GM23338 (cell line): ENCODE data around the gene PTOV1. TPM values are rescaled to one million over a fixed set of nuclear protein-coding genes. Genes with fewer than 3 reads are reported as not detected.
A peak's percentile ranks its signal among the peaks of the same experiment; 100 is the strongest.

Experiments used
- ATAC-seq: fragments of 200-7000 bp; cut with Tn5 transposase; 3 replicates; pipeline ENCODE4 v1.9.1; 2020
- DNase-seq: peaks from one replicate; pipeline ENCODE4 v3.0.0-alpha.2; 2015; ENCODE audit warnings: low spot score
- H2AFZ ChIP-seq: fragments of 200-600 bp; sonication (generic); 2 replicates; pipeline ENCODE4 v1.8.0; 2016; ENCODE audit warnings: antibody characterized with exemption, mild to moderate bottlenecking, moderate library complexity
- H3F3A ChIP-seq: fragments of 200-600 bp; sonication (generic); replicated peaks from 2 replicates; pipeline ENCODE4 v1.8.0; 2017; ENCODE audit warnings: antibody characterized with exemption, mixed run types, low read depth
- H3K27ac ChIP-seq: fragments of 200-600 bp; sonication (generic); 2 replicates; pipeline ENCODE4 v1.6.1; 2016; ENCODE audit warnings: low read depth
- H3K27me3 ChIP-seq: fragments of 200-600 bp; sonication (generic); 2 replicates; pipeline ENCODE4 v1.8.0; 2016; ENCODE audit warnings: mild to moderate bottlenecking, mixed run types, moderate library complexity; ENCODE audit not compliant: insufficient read depth
- H3K36me3 ChIP-seq: fragments of 200-600 bp; sonication (generic); 2 replicates; pipeline ENCODE4 v1.8.0; 2016; ENCODE audit warnings: mild to moderate bottlenecking; ENCODE audit not compliant: insufficient read depth
- H3K4me1 ChIP-seq: fragments of 200-600 bp; sonication (generic); 2 replicates; pipeline ENCODE4 v1.8.0; 2016; ENCODE audit warnings: mild to moderate bottlenecking, moderate library complexity; ENCODE audit not compliant: insufficient read depth
- H3K4me2 ChIP-seq: fragments of 200-600 bp; sonication (generic); 2 replicates; pipeline ENCODE4 v1.7.1; 2017; ENCODE audit warnings: mixed run types
- H3K4me3 ChIP-seq: fragments of 200-600 bp; sonication (generic); 2 replicates; pipeline ENCODE4 v1.6.1; 2016; ENCODE audit warnings: mixed run types
- H3K79me2 ChIP-seq: fragments of 200-600 bp; sonication (generic); replicated peaks from 2 replicates; pipeline ENCODE4 v1.8.0; 2017; ENCODE audit warnings: mild to moderate bottlenecking; ENCODE audit not compliant: insufficient read depth
- H3K9me2 ChIP-seq: fragments of 200-600 bp; sonication (generic); 2 replicates; pipeline ENCODE4 v1.8.0; 2017; ENCODE audit not compliant: insufficient read depth
- H4K20me1 ChIP-seq: fragments of 200-600 bp; sonication (generic); replicated peaks from 2 replicates; pipeline ENCODE4 v1.8.0; 2017; ENCODE audit warnings: mild to moderate bottlenecking; ENCODE audit not compliant: insufficient read depth
- H3K27ac Mint-ChIP-seq: 2 replicates; pipeline ENCODE4 v1.8.0; 2020; ENCODE audit warnings: inconsistent platforms, mild to moderate bottlenecking, moderate library complexity, mixed read lengths
- H3K27me3 Mint-ChIP-seq: 3 replicates; pipeline ENCODE4 v1.8.0; 2022; ENCODE audit warnings: low read depth, mild to moderate bottlenecking, moderate library complexity, mixed read lengths, inconsistent platforms; ENCODE audit not compliant: insufficient read depth, poor library complexity
- H3K36me3 Mint-ChIP-seq: 3 replicates; pipeline ENCODE4 v1.8.0; 2021; ENCODE audit warnings: low read depth, mild to moderate bottlenecking, inconsistent platforms, moderate library complexity, mixed read lengths
- H3K4me1 Mint-ChIP-seq: 3 replicates; pipeline ENCODE4 v1.8.0; 2020; ENCODE audit warnings: mild to moderate bottlenecking, inconsistent platforms, mixed read lengths
- H3K4me3 Mint-ChIP-seq: 3 replicates; pipeline ENCODE4 v1.8.0; 2021; ENCODE audit warnings: moderate library complexity, mild to moderate bottlenecking, inconsistent platforms, mixed read lengths
- H3K9me3 Mint-ChIP-seq: 3 replicates; pipeline ENCODE4 v1.8.0; 2020; ENCODE audit warnings: moderate library complexity, mild to moderate bottlenecking, inconsistent platforms, mixed read lengths
- CREB1 ChIP-seq: fragments of 250-450 bp; sonication (Bioruptor Pico); IDR thresholded peaks from 2 replicates; pipeline ENCODE4 v1.5.0; 2020; ENCODE audit warnings: low read depth, mild to moderate bottlenecking, moderate library complexity
- EZH2 ChIP-seq: fragments of 200-600 bp; sonication (generic); IDR thresholded peaks from one replicate; pipeline ENCODE4 v1.8.0; 2017; ENCODE audit warnings: antibody characterized with exemption, mild to moderate bottlenecking, low read depth; ENCODE audit not compliant: unreplicated experiment
- EZH2phosphoT487 ChIP-seq: fragments of 200-600 bp; sonication (generic); IDR thresholded peaks from one replicate; pipeline ENCODE4 v1.8.1; 2018; ENCODE audit warnings: antibody characterized with exemption; ENCODE audit not compliant: unreplicated experiment
- JUNB ChIP-seq: IDR thresholded peaks from one replicate; pipeline ENCODE4 v1.6.1; 2016; ENCODE audit warnings: antibody characterized with exemption; ENCODE audit not compliant: unreplicated experiment
- NANOG ChIP-seq: IDR thresholded peaks from 2 replicates; pipeline ENCODE4 v1.6.1; 2016; ENCODE audit warnings: antibody characterized with exemption, borderline replicate concordance
- POLR2AphosphoS5 ChIP-seq: IDR thresholded peaks from 2 replicates; pipeline ENCODE4 v1.6.1; 2016; ENCODE audit warnings: antibody characterized with exemption, low read depth
- STAT1 ChIP-seq: IDR thresholded peaks from one replicate; pipeline ENCODE4 v1.6.1; 2016; ENCODE audit warnings: antibody characterized with exemption; ENCODE audit not compliant: unreplicated experiment
- ZNF114 ChIP-seq: fragments of 250-450 bp; sonication (Bioruptor Pico); IDR thresholded peaks from 2 replicates; pipeline ENCODE4 v1.5.0; 2020; ENCODE audit warnings: mild to moderate bottlenecking, moderate library complexity
- ZNF331 ChIP-seq: fragments of 250-450 bp; sonication (Bioruptor Pico); IDR thresholded peaks from 2 replicates; pipeline ENCODE4 v1.5.0; 2020; ENCODE audit warnings: low read depth, mild to moderate bottlenecking, moderate library complexity
- polyA plus RNA-seq: library from polyadenylated mRNA; unstranded; fragments of >200 nt; fragmentation: Nextera tagmentation; extraction: Ambion mirVana; gene quantifications from 2 replicates; pipeline ENCODE4 v1.2.1, GENCODE V29; 2016
- total RNA-seq: library from RNA; depleted of rRNA; stranded (reverse); fragments of >200 nt; shearing (Covaris generic); gene quantifications from 2 replicates; pipeline ENCODE4 v1.2.3, GENCODE V29; 2014
- TF ChIP-seq, protein P1 (sequence below): fragments of 250-450 bp; sonication (Bioruptor Pico); IDR thresholded peaks from 2 replicates; pipeline ENCODE4 v1.5.0; 2020; ENCODE audit warnings: mild to moderate bottlenecking, moderate library complexity
- TF ChIP-seq, protein P2 (sequence below): IDR thresholded peaks from 2 replicates; pipeline ENCODE4 v1.6.1; 2016; ENCODE audit warnings: antibody characterized with exemption
- TF ChIP-seq, protein P3 (sequence below), 2 experiments: fragments of 200-600 bp in 1 of 2; sonication (generic) in 1 of 2; conservative IDR thresholded peaks; 2 replicates each; pipeline versions ENCODE4 v1.5.1 to v1.6.1; 2016 to 2017; ENCODE audit warnings: antibody characterized with exemption in 2 of 2, low read depth in 2 of 2, mild to moderate bottlenecking in 2 of 2, moderate library complexity in 1 of 2
- TF ChIP-seq, protein P4 (sequence below): IDR thresholded peaks from one replicate; pipeline ENCODE4 v1.6.1; 2018; ENCODE audit warnings: antibody characterized with exemption; ENCODE audit not compliant: unreplicated experiment

PTOV1 gene
- total and polyA plus RNA-seq, 2 experiments from 2014 or later: 188 to 209 TPM

DNA sequence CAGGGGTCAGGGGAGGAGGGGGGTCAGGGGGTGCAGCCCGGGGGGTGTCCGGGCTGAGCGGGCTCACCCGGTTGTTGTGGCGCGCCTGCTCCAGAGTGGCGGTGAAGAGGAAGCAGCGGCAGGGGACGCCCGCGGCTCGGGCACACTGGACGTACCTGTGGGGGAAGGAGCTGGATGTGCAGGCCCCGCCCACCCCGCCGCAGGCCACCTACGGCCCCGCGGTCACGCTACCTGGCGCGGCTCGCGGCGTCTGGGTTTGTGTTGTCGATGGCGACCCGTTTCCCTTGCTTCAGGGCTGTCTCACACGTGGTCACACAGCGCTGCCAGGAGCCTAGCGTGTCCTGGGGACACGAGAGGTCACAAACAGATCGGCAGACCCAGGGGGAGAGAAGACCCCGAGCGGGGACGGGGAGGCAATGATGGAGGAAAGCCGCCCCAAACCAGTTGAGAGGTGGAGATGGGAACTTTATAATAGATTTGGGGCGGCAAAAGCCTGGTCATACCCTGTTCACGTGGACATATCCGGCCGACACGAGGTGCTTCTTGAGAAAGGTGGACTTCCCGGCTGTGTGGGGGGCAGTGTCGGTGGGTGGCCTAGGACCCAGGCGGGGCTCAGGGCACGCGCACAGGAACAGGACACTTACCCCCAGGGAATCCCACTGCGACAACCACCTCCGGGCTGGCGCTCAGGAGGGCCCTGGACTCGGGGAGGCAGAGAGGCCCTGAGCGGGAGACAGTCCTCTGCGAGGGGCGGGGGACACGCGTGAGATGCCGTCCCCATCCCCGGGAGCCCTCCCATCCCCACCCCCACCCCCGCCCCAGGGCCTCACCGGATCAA lies 10.8 kb downstream of the PTOV1 start:
- no peak overlapping the region for H2AFZ ChIP-seq
- Mint-ChIP-seq H3K4me1 (peaks cover 35% of the 10 kb centered on the region), H3K36me3 (peaks cover 78% of the 10 kb centered on the region), H3K27me3 (peaks cover 42% of the 10 kb centered on the region), H3K27ac (no peak overlapping the region), H3K9me3 (peaks cover 6% of the 10 kb centered on the region; the same call in 2 of the 3 replicates), H3K4me3 (no peak overlapping the region)
- no peaks in the 10 kb centered on the region for H3K27me3 ChIP-seq
- TF ChIP-seq EZH2 (no peak), EZH2phosphoT487 (no peak), ZNF331 (CRISPR knock-in tag) (no peak), ZNF114 (CRISPR knock-in tag) (no peak), STAT1 (no peak), JUNB (no peak), POLR2AphosphoS5 (no peak), NANOG (no peak), CREB1 (CRISPR knock-in tag) (no peak)
- TF ChIP-seq, protein P1, sequence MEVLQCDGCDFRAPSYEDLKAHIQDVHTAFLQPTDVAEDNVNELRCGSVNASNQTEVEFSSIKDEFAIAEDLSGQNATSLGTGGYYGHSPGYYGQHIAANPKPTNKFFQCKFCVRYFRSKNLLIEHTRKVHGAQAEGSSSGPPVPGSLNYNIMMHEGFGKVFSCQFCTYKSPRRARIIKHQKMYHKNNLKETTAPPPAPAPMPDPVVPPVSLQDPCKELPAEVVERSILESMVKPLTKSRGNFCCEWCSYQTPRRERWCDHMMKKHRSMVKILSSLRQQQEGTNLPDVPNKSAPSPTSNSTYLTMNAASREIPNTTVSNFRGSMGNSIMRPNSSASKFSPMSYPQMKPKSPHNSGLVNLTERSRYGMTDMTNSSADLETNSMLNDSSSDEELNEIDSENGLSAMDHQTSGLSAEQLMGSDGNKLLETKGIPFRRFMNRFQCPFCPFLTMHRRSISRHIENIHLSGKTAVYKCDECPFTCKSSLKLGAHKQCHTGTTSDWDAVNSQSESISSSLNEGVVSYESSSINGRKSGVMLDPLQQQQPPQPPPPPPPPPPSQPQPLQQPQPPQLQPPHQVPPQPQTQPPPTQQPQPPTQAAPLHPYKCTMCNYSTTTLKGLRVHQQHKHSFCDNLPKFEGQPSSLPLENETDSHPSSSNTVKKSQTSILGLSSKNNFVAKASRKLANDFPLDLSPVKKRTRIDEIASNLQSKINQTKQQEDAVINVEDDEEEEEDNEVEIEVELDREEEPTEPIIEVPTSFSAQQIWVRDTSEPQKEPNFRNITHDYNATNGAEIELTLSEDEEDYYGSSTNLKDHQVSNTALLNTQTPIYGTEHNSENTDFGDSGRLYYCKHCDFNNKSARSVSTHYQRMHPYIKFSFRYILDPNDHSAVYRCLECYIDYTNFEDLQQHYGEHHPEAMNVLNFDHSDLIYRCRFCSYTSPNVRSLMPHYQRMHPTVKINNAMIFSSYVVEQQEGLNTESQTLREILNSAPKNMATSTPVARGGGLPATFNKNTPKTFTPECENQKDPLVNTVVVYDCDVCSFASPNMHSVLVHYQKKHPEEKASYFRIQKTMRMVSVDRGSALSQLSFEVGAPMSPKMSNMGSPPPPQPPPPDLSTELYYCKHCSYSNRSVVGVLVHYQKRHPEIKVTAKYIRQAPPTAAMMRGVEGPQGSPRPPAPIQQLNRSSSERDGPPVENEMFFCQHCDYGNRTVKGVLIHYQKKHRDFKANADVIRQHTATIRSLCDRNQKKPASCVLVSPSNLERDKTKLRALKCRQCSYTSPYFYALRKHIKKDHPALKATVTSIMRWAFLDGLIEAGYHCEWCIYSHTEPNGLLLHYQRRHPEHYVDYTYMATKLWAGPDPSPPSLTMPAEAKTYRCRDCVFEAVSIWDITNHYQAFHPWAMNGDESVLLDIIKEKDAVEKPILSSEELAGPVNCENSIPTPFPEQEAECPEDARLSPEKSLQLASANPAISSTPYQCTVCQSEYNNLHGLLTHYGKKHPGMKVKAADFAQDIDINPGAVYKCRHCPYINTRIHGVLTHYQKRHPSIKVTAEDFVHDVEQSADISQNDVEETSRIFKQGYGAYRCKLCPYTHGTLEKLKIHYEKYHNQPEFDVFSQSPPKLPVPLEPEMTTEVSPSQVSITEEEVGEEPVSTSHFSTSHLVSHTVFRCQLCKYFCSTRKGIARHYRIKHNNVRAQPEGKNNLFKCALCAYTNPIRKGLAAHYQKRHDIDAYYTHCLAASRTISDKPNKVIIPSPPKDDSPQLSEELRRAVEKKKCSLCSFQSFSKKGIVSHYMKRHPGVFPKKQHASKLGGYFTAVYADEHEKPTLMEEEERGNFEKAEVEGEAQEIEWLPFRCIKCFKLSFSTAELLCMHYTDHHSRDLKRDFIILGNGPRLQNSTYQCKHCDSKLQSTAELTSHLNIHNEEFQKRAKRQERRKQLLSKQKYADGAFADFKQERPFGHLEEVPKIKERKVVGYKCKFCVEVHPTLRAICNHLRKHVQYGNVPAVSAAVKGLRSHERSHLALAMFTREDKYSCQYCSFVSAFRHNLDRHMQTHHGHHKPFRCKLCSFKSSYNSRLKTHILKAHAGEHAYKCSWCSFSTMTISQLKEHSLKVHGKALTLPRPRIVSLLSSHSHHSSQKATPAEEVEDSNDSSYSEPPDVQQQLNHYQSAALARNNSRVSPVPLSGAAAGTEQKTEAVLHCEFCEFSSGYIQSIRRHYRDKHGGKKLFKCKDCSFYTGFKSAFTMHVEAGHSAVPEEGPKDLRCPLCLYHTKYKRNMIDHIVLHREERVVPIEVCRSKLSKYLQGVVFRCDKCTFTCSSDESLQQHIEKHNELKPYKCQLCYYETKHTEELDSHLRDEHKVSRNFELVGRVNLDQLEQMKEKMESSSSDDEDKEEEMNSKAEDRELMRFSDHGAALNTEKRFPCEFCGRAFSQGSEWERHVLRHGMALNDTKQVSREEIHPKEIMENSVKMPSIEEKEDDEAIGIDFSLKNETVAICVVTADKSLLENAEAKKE (CRISPR knock-in tag): no peak
- TF ChIP-seq, protein P2, sequence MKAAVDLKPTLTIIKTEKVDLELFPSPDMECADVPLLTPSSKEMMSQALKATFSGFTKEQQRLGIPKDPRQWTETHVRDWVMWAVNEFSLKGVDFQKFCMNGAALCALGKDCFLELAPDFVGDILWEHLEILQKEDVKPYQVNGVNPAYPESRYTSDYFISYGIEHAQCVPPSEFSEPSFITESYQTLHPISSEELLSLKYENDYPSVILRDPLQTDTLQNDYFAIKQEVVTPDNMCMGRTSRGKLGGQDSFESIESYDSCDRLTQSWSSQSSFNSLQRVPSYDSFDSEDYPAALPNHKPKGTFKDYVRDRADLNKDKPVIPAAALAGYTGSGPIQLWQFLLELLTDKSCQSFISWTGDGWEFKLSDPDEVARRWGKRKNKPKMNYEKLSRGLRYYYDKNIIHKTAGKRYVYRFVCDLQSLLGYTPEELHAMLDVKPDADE: no peak
- TF ChIP-seq, protein P3, sequence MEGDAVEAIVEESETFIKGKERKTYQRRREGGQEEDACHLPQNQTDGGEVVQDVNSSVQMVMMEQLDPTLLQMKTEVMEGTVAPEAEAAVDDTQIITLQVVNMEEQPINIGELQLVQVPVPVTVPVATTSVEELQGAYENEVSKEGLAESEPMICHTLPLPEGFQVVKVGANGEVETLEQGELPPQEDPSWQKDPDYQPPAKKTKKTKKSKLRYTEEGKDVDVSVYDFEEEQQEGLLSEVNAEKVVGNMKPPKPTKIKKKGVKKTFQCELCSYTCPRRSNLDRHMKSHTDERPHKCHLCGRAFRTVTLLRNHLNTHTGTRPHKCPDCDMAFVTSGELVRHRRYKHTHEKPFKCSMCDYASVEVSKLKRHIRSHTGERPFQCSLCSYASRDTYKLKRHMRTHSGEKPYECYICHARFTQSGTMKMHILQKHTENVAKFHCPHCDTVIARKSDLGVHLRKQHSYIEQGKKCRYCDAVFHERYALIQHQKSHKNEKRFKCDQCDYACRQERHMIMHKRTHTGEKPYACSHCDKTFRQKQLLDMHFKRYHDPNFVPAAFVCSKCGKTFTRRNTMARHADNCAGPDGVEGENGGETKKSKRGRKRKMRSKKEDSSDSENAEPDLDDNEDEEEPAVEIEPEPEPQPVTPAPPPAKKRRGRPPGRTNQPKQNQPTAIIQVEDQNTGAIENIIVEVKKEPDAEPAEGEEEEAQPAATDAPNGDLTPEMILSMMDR (conservative IDR thresholded peaks at IDR 0.05; ENCODE audit: low read depth in 2 of 2): no peak
- TF ChIP-seq, protein P4, sequence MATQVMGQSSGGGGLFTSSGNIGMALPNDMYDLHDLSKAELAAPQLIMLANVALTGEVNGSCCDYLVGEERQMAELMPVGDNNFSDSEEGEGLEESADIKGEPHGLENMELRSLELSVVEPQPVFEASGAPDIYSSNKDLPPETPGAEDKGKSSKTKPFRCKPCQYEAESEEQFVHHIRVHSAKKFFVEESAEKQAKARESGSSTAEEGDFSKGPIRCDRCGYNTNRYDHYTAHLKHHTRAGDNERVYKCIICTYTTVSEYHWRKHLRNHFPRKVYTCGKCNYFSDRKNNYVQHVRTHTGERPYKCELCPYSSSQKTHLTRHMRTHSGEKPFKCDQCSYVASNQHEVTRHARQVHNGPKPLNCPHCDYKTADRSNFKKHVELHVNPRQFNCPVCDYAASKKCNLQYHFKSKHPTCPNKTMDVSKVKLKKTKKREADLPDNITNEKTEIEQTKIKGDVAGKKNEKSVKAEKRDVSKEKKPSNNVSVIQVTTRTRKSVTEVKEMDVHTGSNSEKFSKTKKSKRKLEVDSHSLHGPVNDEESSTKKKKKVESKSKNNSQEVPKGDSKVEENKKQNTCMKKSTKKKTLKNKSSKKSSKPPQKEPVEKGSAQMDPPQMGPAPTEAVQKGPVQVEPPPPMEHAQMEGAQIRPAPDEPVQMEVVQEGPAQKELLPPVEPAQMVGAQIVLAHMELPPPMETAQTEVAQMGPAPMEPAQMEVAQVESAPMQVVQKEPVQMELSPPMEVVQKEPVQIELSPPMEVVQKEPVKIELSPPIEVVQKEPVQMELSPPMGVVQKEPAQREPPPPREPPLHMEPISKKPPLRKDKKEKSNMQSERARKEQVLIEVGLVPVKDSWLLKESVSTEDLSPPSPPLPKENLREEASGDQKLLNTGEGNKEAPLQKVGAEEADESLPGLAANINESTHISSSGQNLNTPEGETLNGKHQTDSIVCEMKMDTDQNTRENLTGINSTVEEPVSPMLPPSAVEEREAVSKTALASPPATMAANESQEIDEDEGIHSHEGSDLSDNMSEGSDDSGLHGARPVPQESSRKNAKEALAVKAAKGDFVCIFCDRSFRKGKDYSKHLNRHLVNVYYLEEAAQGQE: no peak
- no peak for DNase-seq
- H3K4me2 ChIP-seq: no peak overlapping the region
- ATAC-seq: peak; percentile 1; the same call in 2 of the 3 replicates
- H3K9me2 ChIP-seq: no peaks in the 10 kb centered on the region
- peak overlapping the region; percentile 83 for H3K27ac ChIP-seq
- peaks cover 23% of the 10 kb centered on the region for H3K79me2 ChIP-seq
- peaks cover 13% of the 10 kb centered on the region for H3K4me1 ChIP-seq
- H3K36me3 ChIP-seq: peaks cover 15% of the 10 kb centered on the region
- no peak overlapping the region for H3K4me3 ChIP-seq
- H3F3A ChIP-seq: peaks cover 69% of the 10 kb centered on the region
- peaks cover 21% of the 10 kb centered on the region for H4K20me1 ChIP-seq
